Keratinocyte (primary cell): ENCODE data around the gene SDHAF3. TPM values are rescaled to one million over a fixed set of nuclear protein-coding genes. Genes with fewer than 3 reads are reported as not detected.

ENCODE experiments used
- DNase-seq: peaks from one replicate; pipeline ENCODE4 v3.0.0-alpha.2; 2011; ENCODE audit warnings: low read depth, missing footprints, low spot score
- FAIRE-seq: peaks from 2 replicates; lab custom pipeline; 2011; peaks lifted over from hg19 to GRCh38; lab: Jason Lieb, UNC
- H2AFZ ChIP-seq: 2 replicates; pipeline ENCODE4 v1.6.0; 2012; ENCODE audit warnings: low read length, control low read depth, inconsistent platforms; ENCODE audit not compliant: control insufficient read depth
- H3K27ac ChIP-seq: 2 replicates; pipeline ENCODE4 v1.5.1; 2011; ENCODE audit warnings: low read length; ENCODE audit not compliant: control insufficient read depth, insufficient read depth
- H3K27me3 ChIP-seq: 3 replicates; pipeline ENCODE4 v1.6.0; 2011; ENCODE audit warnings: low read length; ENCODE audit not compliant: control insufficient read depth, insufficient read depth; ENCODE audit errors: extremely low read depth
- H3K36me3 ChIP-seq, 2 experiments: 2 replicates in 1 of 2; 3 replicates in 1 of 2; pipeline ENCODE4 v1.5.1; 2011; ENCODE audit warnings: low read length in 2 of 2, mild to moderate bottlenecking in 1 of 2; ENCODE audit not compliant: control insufficient read depth in 2 of 2, insufficient read depth in 2 of 2; ENCODE audit errors: extremely low read depth in 1 of 2
- H3K4me1 ChIP-seq: 3 replicates; pipeline ENCODE4 v1.5.1; 2011; ENCODE audit warnings: low read length; ENCODE audit not compliant: control insufficient read depth, insufficient read depth; ENCODE audit errors: extremely low read depth
- H3K4me2 ChIP-seq: 3 replicates; pipeline ENCODE4 v1.6.0; 2011; ENCODE audit warnings: low read depth, low read length; ENCODE audit not compliant: control insufficient read depth, insufficient read depth; ENCODE audit errors: extremely low read depth
- H3K4me3 ChIP-seq, 3 experiments: fragments of 200-600 bp in 1 of 3; sonication (generic) in 1 of 3; 2 replicates in 2 of 3; 3 replicates in 1 of 3; pipeline ENCODE4 v1.5.1; 2011 to 2016; ENCODE audit warnings: low read length in 3 of 3, mild to moderate bottlenecking in 3 of 3, control low read depth in 2 of 3, inconsistent platforms in 1 of 3, low read depth in 1 of 3, mixed read lengths in 1 of 3, mixed run types in 1 of 3, moderate library complexity in 1 of 3; ENCODE audit not compliant: control insufficient read depth in 2 of 3, insufficient read depth in 2 of 3; ENCODE audit errors: extremely low read depth in 1 of 3
- H3K79me2 ChIP-seq: 2 replicates; pipeline ENCODE4 v1.6.0; 2012; ENCODE audit warnings: low read length; ENCODE audit not compliant: control insufficient read depth, insufficient read depth
- H3K9ac ChIP-seq: 3 replicates; pipeline ENCODE4 v1.6.0; 2011; ENCODE audit warnings: low read length; ENCODE audit not compliant: control insufficient read depth, insufficient read depth; ENCODE audit errors: extremely low read depth
- H3K9me1 ChIP-seq: 3 replicates; pipeline ENCODE4 v1.6.0; 2011; ENCODE audit warnings: low read length; ENCODE audit not compliant: control insufficient read depth, insufficient read depth; ENCODE audit errors: extremely low read depth
- H3K9me3 ChIP-seq: 2 replicates; pipeline ENCODE4 v1.5.1; 2012; ENCODE audit warnings: low read depth, low read length; ENCODE audit not compliant: control insufficient read depth
- H4K20me1 ChIP-seq: 3 replicates; pipeline ENCODE4 v1.6.0; 2011; ENCODE audit warnings: low read length; ENCODE audit not compliant: control insufficient read depth, insufficient read depth; ENCODE audit errors: extremely low read depth
- EZH2 ChIP-seq: IDR thresholded peaks from one replicate; pipeline ENCODE4 v1.6.1; 2012; ENCODE audit warnings: inconsistent platforms, mild to moderate bottlenecking, low read length, moderate library complexity
- dilution Hi-C: fragments of 300-500 bp; cut with MboI; formaldehyde crosslinking; loops from one replicate; pipeline ENCODE4 v1.7.0; 2020; ENCODE audit warnings: low sequenced_read_pairs; ENCODE audit not compliant: extremely low pct_ligation_motif_present
- polyA plus RNA-seq, 5 experiments: library from polyadenylated mRNA; depleted of rRNA in 3 of 5; stranded (reverse) in 3 of 5; stranded (forward) in 1 of 5; unstranded in 1 of 5; fragments of >200 nt; gene quantifications; 1 replicate in 1 of 5; 2 replicates in 3 of 5; 3 replicates in 1 of 5; pipeline versions ENCODE4 v1.2.1 to v1.2.3, GENCODE V29; 2011 to 2012; ENCODE audit warnings: missing spikeins in 2 of 5, low read depth in 1 of 5, low replicate concordance in 1 of 5
- TF ChIP-seq, protein P1 (sequence below), 3 experiments: IDR thresholded peaks in 1 of 3; conservative IDR thresholded peaks in 1 of 3; optimal IDR thresholded peaks in 1 of 3; 2 replicates in 2 of 3; 3 replicates in 1 of 3; pipeline versions ENCODE3 to v1.5.1; 2011; ENCODE audit warnings: low read length in 3 of 3, mild to moderate bottlenecking in 3 of 3, moderate library complexity in 2 of 3, control low read depth in 1 of 3, inconsistent platforms in 1 of 3; ENCODE audit not compliant: insufficient read depth in 2 of 3; ENCODE audit errors: extremely low read depth in 1 of 3

The SDHAF3 gene
- polyA plus RNA-seq, 1 donor (not counting 4 experiments of a cell fraction or from before 2014, with no cell fraction given): 32.8 TPM

GRCh38 chr7:97219237-97219636 lies 101.7 kb downstream of the SDHAF3 start:
- FAIRE-seq (no peak), DNase-seq (no peak)
- Histone ChIP-seq H3K27ac (no peak overlapping the region), H3K27me3 (no peaks in the 10 kb centered on the region), H3K4me3 (no peak overlapping the region), H4K20me1 (no peaks in the 10 kb centered on the region), H3K36me3 (no peaks in the 10 kb centered on the region), H3K9me1 (no peaks in the 10 kb centered on the region), H3K4me2 (no peak overlapping the region), H3K79me2 (no peaks in the 10 kb centered on the region), H3K9ac (no peak overlapping the region), H3K4me1 (no peaks in the 10 kb centered on the region), H3K9me3 (no peaks in the 10 kb centered on the region), H2AFZ (no peak overlapping the region)
- dilution Hi-C loops: no loop called here
- TF ChIP-seq, protein P1, sequence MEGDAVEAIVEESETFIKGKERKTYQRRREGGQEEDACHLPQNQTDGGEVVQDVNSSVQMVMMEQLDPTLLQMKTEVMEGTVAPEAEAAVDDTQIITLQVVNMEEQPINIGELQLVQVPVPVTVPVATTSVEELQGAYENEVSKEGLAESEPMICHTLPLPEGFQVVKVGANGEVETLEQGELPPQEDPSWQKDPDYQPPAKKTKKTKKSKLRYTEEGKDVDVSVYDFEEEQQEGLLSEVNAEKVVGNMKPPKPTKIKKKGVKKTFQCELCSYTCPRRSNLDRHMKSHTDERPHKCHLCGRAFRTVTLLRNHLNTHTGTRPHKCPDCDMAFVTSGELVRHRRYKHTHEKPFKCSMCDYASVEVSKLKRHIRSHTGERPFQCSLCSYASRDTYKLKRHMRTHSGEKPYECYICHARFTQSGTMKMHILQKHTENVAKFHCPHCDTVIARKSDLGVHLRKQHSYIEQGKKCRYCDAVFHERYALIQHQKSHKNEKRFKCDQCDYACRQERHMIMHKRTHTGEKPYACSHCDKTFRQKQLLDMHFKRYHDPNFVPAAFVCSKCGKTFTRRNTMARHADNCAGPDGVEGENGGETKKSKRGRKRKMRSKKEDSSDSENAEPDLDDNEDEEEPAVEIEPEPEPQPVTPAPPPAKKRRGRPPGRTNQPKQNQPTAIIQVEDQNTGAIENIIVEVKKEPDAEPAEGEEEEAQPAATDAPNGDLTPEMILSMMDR (optimal IDR thresholded peaks at IDR 0.05 in 1 of 3, IDR thresholded peaks at IDR 0.05 in 1 of 3, conservative IDR thresholded peaks at IDR 0.05 in 1 of 3; ENCODE audit: extremely low read depth in 1 of 3, insufficient read depth in 2 of 3, low read length in 3 of 3): no peak
- no peak for TF ChIP-seq EZH2

GRCh38 chr7:97224316-97224715 lies 106.8 kb downstream of the SDHAF3 start:
- no peaks in the 10 kb centered on the region for H3K36me3 ChIP-seq
- H4K20me1 ChIP-seq: no peaks in the 10 kb centered on the region
- no peak for FAIRE-seq
- dilution Hi-C loops: no loop called here
- no peak overlapping the region for H3K4me2 ChIP-seq
- H2AFZ ChIP-seq: no peak overlapping the region
- H3K4me1 ChIP-seq: no peaks in the 10 kb centered on the region
- H3K9me3 ChIP-seq: no peaks in the 10 kb centered on the region
- DNase-seq: no peak
- no peak overlapping the region for H3K4me3 ChIP-seq
- no peaks in the 10 kb centered on the region for H3K27me3 ChIP-seq
- no peaks in the 10 kb centered on the region for H3K79me2 ChIP-seq
- H3K9me1 ChIP-seq: no peaks in the 10 kb centered on the region
- no peak overlapping the region for H3K27ac ChIP-seq
- H3K9ac ChIP-seq: no peak overlapping the region
- TF ChIP-seq, protein P1 (optimal IDR thresholded peaks at IDR 0.05 in 1 of 3, IDR thresholded peaks at IDR 0.05 in 1 of 3, conservative IDR thresholded peaks at IDR 0.05 in 1 of 3; ENCODE audit: extremely low read depth in 1 of 3, insufficient read depth in 2 of 3, low read length in 3 of 3): no peak
- no peak for TF ChIP-seq EZH2
